Bronchial epithelial cell (primary cell): Measurements from ENCODE around the gene GRK4. TPM values are rescaled to one million over a fixed set of nuclear protein-coding genes. Genes with fewer than 3 reads are reported as not detected.

Source experiments
- DNase-seq: peaks from one replicate; pipeline ENCODE4 v3.0.0-alpha.2; 2010; ENCODE audit warnings: low read depth
- FAIRE-seq: peaks from 2 replicates; lab custom pipeline; 2011; peaks lifted over from hg19 to GRCh38; lab: Jason Lieb, UNC
- H3K27me3 ChIP-seq: 2 replicates; pipeline ENCODE4 v1.5.1; 2011; ENCODE audit warnings: low read length; ENCODE audit not compliant: control insufficient read depth, insufficient read depth
- H3K36me3 ChIP-seq: 2 replicates; pipeline ENCODE4 v1.5.1; 2011; ENCODE audit warnings: low read length; ENCODE audit not compliant: control insufficient read depth, insufficient read depth
- H3K4me3 ChIP-seq: 2 replicates; pipeline ENCODE4 v1.5.1; 2011; ENCODE audit warnings: mild to moderate bottlenecking, low read depth, low read length, control low read depth
- CTCF ChIP-seq: IDR thresholded peaks from 2 replicates; pipeline ENCODE4 v1.5.1; 2011; ENCODE audit warnings: mild to moderate bottlenecking, moderate library complexity, low read length, control low read depth, inconsistent platforms; ENCODE audit not compliant: insufficient read depth, severe bottlenecking
- total RNA-seq: library from RNA; depleted of rRNA; stranded (reverse); fragments of >200 nt; gene quantifications from 2 replicates; pipeline ENCODE4 v1.2.1, GENCODE V29; 2014

GRK4 gene
- total RNA-seq, 1 donor from 2014 or later, result 3.7 TPM

DNA sequence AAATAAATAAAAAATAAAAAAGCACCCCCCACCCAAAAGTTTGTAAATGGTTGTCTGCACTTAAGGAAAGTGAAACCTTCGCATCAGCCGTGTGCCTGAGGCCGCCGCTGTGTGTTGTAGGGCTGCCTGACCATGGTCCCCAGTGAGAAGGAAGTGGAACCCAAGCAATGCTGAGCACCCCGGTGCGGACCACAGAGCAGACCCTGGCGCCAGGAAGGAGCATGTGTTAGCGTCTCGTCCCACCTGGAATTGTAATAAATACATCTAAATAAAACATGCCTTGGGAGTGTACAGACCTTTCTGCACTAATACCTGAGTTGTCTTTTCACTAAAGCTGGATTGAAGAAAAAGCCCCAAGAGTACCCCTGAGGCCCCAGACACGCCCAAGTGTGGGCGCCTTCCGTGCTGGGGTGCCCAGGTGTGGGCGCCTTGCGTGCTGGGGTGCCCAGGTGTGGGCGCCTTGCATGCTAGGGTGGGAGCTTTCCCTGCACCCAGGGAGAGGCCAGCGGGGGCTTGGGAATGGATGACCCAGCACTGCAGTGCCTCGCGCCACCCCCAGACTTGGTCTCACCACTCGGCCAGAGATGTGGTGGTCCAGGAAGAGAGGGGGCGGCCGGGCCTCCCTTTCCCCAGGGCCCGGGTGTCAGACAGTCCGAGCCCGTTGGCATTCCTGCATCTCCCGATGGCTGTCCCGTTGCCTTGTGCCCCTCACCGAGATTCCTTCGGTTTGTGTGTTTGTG is 77.3 kb downstream of the GRK4 start:
- TF ChIP-seq CTCF, result no peak
- Histone ChIP-seq H3K36me3 (no peaks in the 10 kb centered on the region), H3K27me3 (no peaks in the 10 kb centered on the region), H3K4me3 (no peak overlapping the region)
- DNase-seq, result no peak
- FAIRE-seq, result no peak

GRCh38 chr4:3041192-3042142 is 78.1 kb downstream of the GRK4 start:
- Histone ChIP-seq H3K27me3 (no peaks in the 10 kb centered on the region), H3K4me3 (peak overlapping the region; percentile 34), H3K36me3 (no peaks in the 10 kb centered on the region)
- TF ChIP-seq CTCF, result no peak
- no peak for FAIRE-seq
- peak; percentile 21 for DNase-seq

DNA sequence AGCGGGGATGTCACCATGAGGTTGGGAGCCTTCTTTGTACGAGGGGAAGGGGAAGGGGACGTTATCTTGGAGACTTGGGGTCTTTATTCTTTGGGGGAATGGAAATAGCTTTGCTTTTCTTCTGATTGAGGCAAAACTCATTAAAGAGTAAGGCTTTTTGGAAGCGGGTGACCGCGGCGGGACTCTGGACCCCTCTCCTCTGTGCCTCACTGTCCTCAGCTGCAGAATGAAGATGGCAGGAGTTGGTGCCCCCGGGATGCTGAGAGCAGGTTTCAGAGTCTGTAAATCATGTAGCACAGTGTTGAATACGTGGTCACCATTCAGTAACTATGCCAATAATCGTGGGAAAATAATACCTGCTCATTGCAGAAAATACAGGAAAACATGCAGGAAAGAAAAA is 78.9 kb downstream of the GRK4 start:
- H3K4me3 ChIP-seq, result peak overlapping the region; percentile 34
- FAIRE-seq, result no peak
- DNase-seq, result no peak

DNA sequence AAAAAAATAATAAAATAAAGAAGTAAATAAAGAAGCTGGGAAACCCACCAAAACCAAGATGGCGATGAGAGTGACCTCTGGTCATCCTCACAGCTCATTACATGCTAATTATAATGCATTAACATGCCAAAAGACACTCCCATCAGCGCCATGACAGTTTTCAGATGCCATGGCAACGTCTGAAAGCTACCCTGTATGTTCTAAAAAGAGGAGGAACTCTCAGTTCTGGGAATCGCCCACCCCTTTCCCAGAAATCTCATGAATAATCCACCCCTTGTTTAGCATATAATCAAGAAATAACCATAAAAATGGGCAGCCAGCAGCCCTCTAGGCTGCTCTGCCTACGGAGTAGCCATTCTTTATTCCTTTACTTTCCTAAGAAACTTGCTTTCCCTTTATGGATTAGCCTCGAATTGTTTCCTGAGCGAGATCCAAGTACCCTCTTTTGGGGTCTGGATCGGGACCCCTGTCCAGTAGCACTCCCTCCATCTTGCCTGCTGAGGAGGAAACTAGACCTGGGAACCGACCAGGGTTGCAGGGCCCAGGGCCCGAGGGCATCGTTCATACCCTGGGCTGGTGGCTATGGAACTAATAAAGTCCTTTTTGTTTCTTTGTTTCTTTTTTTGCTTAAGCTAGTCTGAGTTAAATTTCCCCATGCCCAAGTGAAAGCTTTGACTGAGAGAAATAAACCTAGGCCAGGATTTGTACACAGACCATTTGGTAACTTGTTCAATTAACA is 80.1 kb downstream of the GRK4 start:
- TF ChIP-seq CTCF, result no peak
- Histone ChIP-seq H3K36me3 (no peaks in the 10 kb centered on the region), H3K27me3 (no peaks in the 10 kb centered on the region), H3K4me3 (no peak overlapping the region)
- FAIRE-seq, result no peak
- DNase-seq, result no peak

More for the DNA sequence above, 78.9 kb downstream of the GRK4 start:
- no peak for TF ChIP-seq CTCF
- Histone ChIP-seq H3K27me3 (no peaks in the 10 kb centered on the region), H3K36me3 (no peaks in the 10 kb centered on the region)

GRCh38 chr4:3044870-3045819 is 81.8 kb downstream of the GRK4 start:
- Histone ChIP-seq H3K36me3 (no peaks in the 10 kb centered on the region), H3K4me3 (no peak overlapping the region), H3K27me3 (no peaks in the 10 kb centered on the region)
- no peak for TF ChIP-seq CTCF
- FAIRE-seq (no peak), DNase-seq (peak; percentile 16)
